ENCODE measurements around the gene CENPV. TPM values are rescaled to one million over a fixed set of nuclear protein-coding genes. Genes with fewer than 3 reads are reported as not detected.

CENPV gene
- total and polyA plus RNA-seq, 5 donors from 2014 or later = 4.0 to 16.4 (median 9.3) TPM

GRCh38 chr17:16354585-16354984, 1.3 kb upstream of the CENPV start:
- peaks cover 2% of the 10 kb centered on the region for H3K27me3 ChIP-seq (ENCODE audit: control insufficient read depth, insufficient read depth, low read length)
- ATAC-seq (ENCODE audit: low read depth in 2 of 2) (no peak), DNase-seq (no peak)
- Mint-ChIP-seq H3K4me3 (peak overlapping the region; percentile 29 to 92 (median 64)), H3K27ac (no peak overlapping the region), H3K4me1 (peaks cover 8 to 20% (median 16%) of the 10 kb centered on the region in 4 donors), H3K9me3 (peaks cover 0 to 2% (median 0%) of the 10 kb centered on the region in 7 donors), H3K36me3 (peaks cover 3% of the 10 kb centered on the region), H3K27me3 (peaks cover 27% of the 10 kb centered on the region)
- H3K36me3 ChIP-seq (ENCODE audit: control insufficient read depth, insufficient read depth, low read length) = no peaks in the 10 kb centered on the region
- H3K9me3 ChIP-seq (ENCODE audit: control insufficient read depth in 2 of 2, low read length in 2 of 2) = no peaks in the 10 kb centered on the region
- H3K27ac ChIP-seq (ENCODE audit: insufficient read depth, low read length, poor library complexity, severe bottlenecking) = no peak overlapping the region
- H3K4me1 ChIP-seq (ENCODE audit: control insufficient read depth, insufficient read depth, low read length, poor library complexity, severe bottlenecking) = peaks cover 15% of the 10 kb centered on the region
- H3K4me3 ChIP-seq (ENCODE audit: low read depth, low read length) = no peak overlapping the region

- Mint-ChIP-seq H3K27ac (peak overlapping the region; percentile 66 to 84 (median 83)), H3K36me3 (peaks cover 9% of the 10 kb centered on the region), H3K4me3 (peak overlapping the region; percentile 89 to 98 (median 94)), H3K9me3 (peaks cover 0 to 2% (median 0%) of the 10 kb centered on the region in 7 donors), H3K27me3 (peaks cover 20% of the 10 kb centered on the region), H3K4me1 (peaks cover 8 to 22% (median 16%) of the 10 kb centered on the region in 4 donors)
- Histone ChIP-seq H3K36me3 (ENCODE audit: control insufficient read depth, insufficient read depth, low read length) (no peaks in the 10 kb centered on the region), H3K9me3 (ENCODE audit: control insufficient read depth in 2 of 2, low read length in 2 of 2) (no peaks in the 10 kb centered on the region), H3K4me3 (ENCODE audit: low read depth, low read length) (peak overlapping the region; percentile 68), H3K27me3 (ENCODE audit: control insufficient read depth, insufficient read depth, low read length) (no peaks in the 10 kb centered on the region), H3K27ac (ENCODE audit: insufficient read depth, low read length, poor library complexity, severe bottlenecking) (no peak overlapping the region), H3K4me1 (ENCODE audit: control insufficient read depth, insufficient read depth, low read length, poor library complexity, severe bottlenecking) (peaks cover 15% of the 10 kb centered on the region)
- DNase-seq = peak; percentile 6 to 57 (median 39)
- ATAC-seq (ENCODE audit: low read depth in 2 of 2) = peak; percentile 52 to 57
These were observed 477 bp downstream of the CENPV start for GRCh38 chr17:16352667-16353316.

- no peak overlapping the region for H3K27ac ChIP-seq (ENCODE audit: insufficient read depth, low read length, poor library complexity, severe bottlenecking)
- H3K4me3 Mint-ChIP-seq = peak overlapping the region; percentile 89 to 98 (median 94)
- peaks cover 0 to 2% (median 0%) of the 10 kb centered on the region in 7 donors for H3K9me3 Mint-ChIP-seq
- H3K36me3 ChIP-seq (ENCODE audit: control insufficient read depth, insufficient read depth, low read length) = no peaks in the 10 kb centered on the region
- peaks cover 9% of the 10 kb centered on the region for H3K36me3 Mint-ChIP-seq
- H3K27me3 Mint-ChIP-seq = peaks cover 20% of the 10 kb centered on the region
- no peaks in the 10 kb centered on the region for H3K9me3 ChIP-seq (ENCODE audit: control insufficient read depth in 2 of 2, low read length in 2 of 2)
- peak overlapping the region; percentile 66 to 84 (median 83) for H3K27ac Mint-ChIP-seq
- peaks cover 15% of the 10 kb centered on the region for H3K4me1 ChIP-seq (ENCODE audit: control insufficient read depth, insufficient read depth, low read length, poor library complexity, severe bottlenecking)
- no peaks in the 10 kb centered on the region for H3K27me3 ChIP-seq (ENCODE audit: control insufficient read depth, insufficient read depth, low read length)
- ATAC-seq (ENCODE audit: low read depth in 2 of 2) (no peak), DNase-seq (peak in 2 of 3 donors; percentile 14 to 47)
- peak overlapping the region; percentile 68 for H3K4me3 ChIP-seq (ENCODE audit: low read depth, low read length)
- peaks cover 8 to 25% (median 17%) of the 10 kb centered on the region in 4 donors for H3K4me1 Mint-ChIP-seq
These were observed 984 bp downstream of the CENPV start for GRCh38 chr17:16352303-16352666.

- Histone ChIP-seq H3K4me3 (ENCODE audit: low read depth, low read length) (peak overlapping the region; percentile 61), H3K27ac (ENCODE audit: insufficient read depth, low read length, poor library complexity, severe bottlenecking) (no peak overlapping the region), H3K36me3 (ENCODE audit: control insufficient read depth, insufficient read depth, low read length) (no peaks in the 10 kb centered on the region), H3K27me3 (ENCODE audit: control insufficient read depth, insufficient read depth, low read length) (no peaks in the 10 kb centered on the region), H3K9me3 (ENCODE audit: control insufficient read depth in 2 of 2, low read length in 2 of 2) (no peaks in the 10 kb centered on the region), H3K4me1 (ENCODE audit: control insufficient read depth, insufficient read depth, low read length, poor library complexity, severe bottlenecking) (peaks cover 15% of the 10 kb centered on the region)
- peaks cover 0 to 2% (median 0%) of the 10 kb centered on the region in 7 donors for H3K9me3 Mint-ChIP-seq
- peak overlapping the region; percentile 89 to 98 (median 94) for H3K4me3 Mint-ChIP-seq
- DNase-seq = no peak
- peaks cover 8 to 24% (median 16%) of the 10 kb centered on the region in 4 donors for H3K4me1 Mint-ChIP-seq
- H3K27ac Mint-ChIP-seq = peak overlapping the region; percentile 66 to 84 (median 83)
- no peak for ATAC-seq (ENCODE audit: low read depth in 2 of 2)
- peaks cover 9% of the 10 kb centered on the region for H3K36me3 Mint-ChIP-seq
- H3K27me3 Mint-ChIP-seq = peaks cover 20% of the 10 kb centered on the region
These were observed 1.4 kb downstream of the CENPV start for GRCh38 chr17:16351831-16352230.

- H3K9me3 Mint-ChIP-seq = peaks cover 0 to 2% (median 0%) of the 10 kb centered on the region in 7 donors
- peak overlapping the region in 2 of 3 donors; percentile 12 to 71 for H3K27ac Mint-ChIP-seq
- Histone ChIP-seq H3K36me3 (ENCODE audit: control insufficient read depth, insufficient read depth, low read length) (no peaks in the 10 kb centered on the region), H3K9me3 (ENCODE audit: control insufficient read depth in 2 of 2, low read length in 2 of 2) (no peaks in the 10 kb centered on the region), H3K4me3 (ENCODE audit: low read depth, low read length) (no peak overlapping the region), H3K4me1 (ENCODE audit: control insufficient read depth, insufficient read depth, low read length, poor library complexity, severe bottlenecking) (peaks cover 15% of the 10 kb centered on the region), H3K27me3 (ENCODE audit: control insufficient read depth, insufficient read depth, low read length) (no peaks in the 10 kb centered on the region), H3K27ac (ENCODE audit: insufficient read depth, low read length, poor library complexity, severe bottlenecking) (no peak overlapping the region)
- peaks cover 11% of the 10 kb centered on the region for H3K36me3 Mint-ChIP-seq
- H3K4me3 Mint-ChIP-seq = peak overlapping the region in 1 of 4 donors; percentile 54
- no peak for DNase-seq
- ATAC-seq (ENCODE audit: low read depth in 2 of 2) = no peak
- peaks cover 8 to 22% (median 15%) of the 10 kb centered on the region in 4 donors for H3K4me1 Mint-ChIP-seq
- peaks cover 20% of the 10 kb centered on the region for H3K27me3 Mint-ChIP-seq
These were observed 3.8 kb downstream of the CENPV start for GRCh38 chr17:16349431-16349830.

- no peak overlapping the region for H3K4me3 ChIP-seq (ENCODE audit: low read depth, low read length)
- Mint-ChIP-seq H3K27ac (peak overlapping the region in 1 of 3 donors; percentile 5), H3K4me1 (peaks cover 4 to 22% (median 13%) of the 10 kb centered on the region in 4 donors), H3K36me3 (peaks cover 19% of the 10 kb centered on the region), H3K27me3 (peaks cover 16% of the 10 kb centered on the region), H3K4me3 (peak overlapping the region in 1 of 4 donors; percentile 47), H3K9me3 (no peaks in the 10 kb centered on the region)
- H3K9me3 ChIP-seq (ENCODE audit: control insufficient read depth in 2 of 2, low read length in 2 of 2) = no peaks in the 10 kb centered on the region
- peaks cover 13% of the 10 kb centered on the region for H3K4me1 ChIP-seq (ENCODE audit: control insufficient read depth, insufficient read depth, low read length, poor library complexity, severe bottlenecking)
- no peaks in the 10 kb centered on the region for H3K27me3 ChIP-seq (ENCODE audit: control insufficient read depth, insufficient read depth, low read length)
- no peaks in the 10 kb centered on the region for H3K36me3 ChIP-seq (ENCODE audit: control insufficient read depth, insufficient read depth, low read length)
- DNase-seq (no peak), ATAC-seq (ENCODE audit: low read depth in 2 of 2) (no peak)
- no peak overlapping the region for H3K27ac ChIP-seq (ENCODE audit: insufficient read depth, low read length, poor library complexity, severe bottlenecking)
These were observed 4.7 kb downstream of the CENPV start for GRCh38 chr17:16348586-16348985.

GRCh38 chr17:16346721-16347271, 6.5 kb downstream of the CENPV start:
- Mint-ChIP-seq H3K4me1 (peaks cover 0 to 13% (median 4%) of the 10 kb centered on the region in 4 donors), H3K9me3 (no peaks in the 10 kb centered on the region), H3K4me3 (no peak overlapping the region), H3K36me3 (peaks cover 19% of the 10 kb centered on the region), H3K27ac (peak overlapping the region in 1 of 3 donors; percentile 35), H3K27me3 (peaks cover 7% of the 10 kb centered on the region)
- Histone ChIP-seq H3K4me3 (ENCODE audit: low read depth, low read length) (no peak overlapping the region), H3K27me3 (ENCODE audit: control insufficient read depth, insufficient read depth, low read length) (no peaks in the 10 kb centered on the region), H3K4me1 (ENCODE audit: control insufficient read depth, insufficient read depth, low read length, poor library complexity, severe bottlenecking) (peaks cover under 1% of the 10 kb centered on the region), H3K27ac (ENCODE audit: insufficient read depth, low read length, poor library complexity, severe bottlenecking) (no peak overlapping the region), H3K36me3 (ENCODE audit: control insufficient read depth, insufficient read depth, low read length) (peaks cover 13% of the 10 kb centered on the region), H3K9me3 (ENCODE audit: control insufficient read depth in 2 of 2, low read length in 2 of 2) (no peaks in the 10 kb centered on the region)
- DNase-seq (no peak), ATAC-seq (ENCODE audit: low read depth in 2 of 2) (no peak)
